Ovary (tissue), 9 donors: ENCODE data around the gene THADA. TPM values are rescaled to one million over a fixed set of nuclear protein-coding genes. Genes with fewer than 3 reads are reported as not detected.

Source experiments
- DNase-seq, 5 donors: peaks; one replicate each; pipeline ENCODE4 v3.0.0-alpha.2; 2019 to 2020
- H3K27ac ChIP-seq, 2 donors: fragments of 200-600 bp; one replicate each; pipeline versions ENCODE4 v1.5.1 to v1.8.0; 2019 to 2022
- H3K27me3 ChIP-seq: fragments of 200-600 bp; one replicate; pipeline ENCODE4 v1.8.0; 2022
- H3K36me3 ChIP-seq: fragments of 200-600 bp; sonication (generic); one replicate; pipeline ENCODE4 v1.5.1; 2019
- H3K4me1 ChIP-seq: one replicate; pipeline ENCODE4 v1.8.1; 2013; ENCODE audit warnings: mild to moderate bottlenecking, moderate library complexity; ENCODE audit not compliant: insufficient read depth
- H3K4me3 ChIP-seq: fragments of 200-600 bp; sonication (generic); one replicate; pipeline ENCODE4 v1.5.1; 2017
- H3K9me3 ChIP-seq, 2 donors: fragments of 200-600 bp in 1 of 2; sonication (generic) in 1 of 2; one replicate each; pipeline versions ENCODE4 v1.5.1 to v1.8.1; 2013 to 2019; ENCODE audit warnings: mild to moderate bottlenecking in 1 of 2, moderate library complexity in 1 of 2
- EP300 ChIP-seq: sonication (generic); formaldehyde crosslinking; IDR thresholded peaks from one replicate; pipeline ENCODE4 v1.6.1; 2017; ENCODE audit warnings: antibody characterized with exemption
- POLR2A ChIP-seq: fragments of 450-650 bp; IDR thresholded peaks from one replicate; pipeline ENCODE4 v1.6.1; 2017; ENCODE audit warnings: antibody characterized with exemption, mild to moderate bottlenecking, moderate library complexity
- WGBS, 3 donors: extraction: QIAGEN DNeasy Blood & Tissue Kit in 1 of 3; methylation state at CpG; one replicate each; pipeline versions ENCODE4 v1.1.5 to v1.1.7; 2013 to 2017; 5-methylcytosine and 5-hydroxymethylcytosine counted together
- intact Hi-C, 4 donors: fragments of 100-400 bp; cut with DNase I; formaldehyde crosslinking; loops; one replicate each; pipeline versions ENCODE4 v1.11.0 to v1.15.1; 2022 to 2023
- polyA plus RNA-seq, 2 donors: library from polyadenylated mRNA; stranded (reverse); fragments of 200-250 nt in 1 of 2; fragments of 350-450 nt in 1 of 2; fragmentation: Illumina TruSeq in 1 of 2; extraction: RNeasy Lipid Tissue Mini Kit (QIAGEN cat#74804) in 1 of 2; gene quantifications; one replicate each; pipeline ENCODE4 v1.2.3, GENCODE V29; 2013 to 2014
- total RNA-seq, 7 donors: library from RNA; depleted of rRNA in 2 of 7; stranded (reverse); fragments of >200 nt in 2 of 7; fragmentation: NEBNext Ultra II Directional in 3 of 7; extraction: Animal tissue kit (Norgen Biotek cat#: 25700) in 3 of 7; gene quantifications; one replicate each; pipeline versions ENCODE4 v1.1.0 to v1.2.4, GENCODE V29; 2016 to 2023
- TF ChIP-seq, protein P1 (sequence below), 3 donors: fragments of 450-650 bp in 2 of 3; fragments of 200-600 bp in 1 of 3; IDR thresholded peaks; one replicate each; pipeline versions ENCODE4 v1.5.1 to v1.8.0; 2016 to 2022; ENCODE audit warnings: antibody characterized with exemption in 3 of 3, mild to moderate bottlenecking in 1 of 3
- donor health status: DM: no; HTN: no; CAD: no; lungs with moderate emphysema.
- donor health status: DM: no; HTN: no; CAD: no.
- donor health status: Bipolar disorder and iron deficiency.
- donor health status: DM: yes; HTN: yes; CAD: no.
- donor health status: DM: no; HTN: no; CAD: no.
- donor health status: DM: yes; HTN: yes; CAD: no.

The THADA gene
- total and polyA plus RNA-seq, 9 donors = 14.0 to 46.8 (median 28.6) TPM

GRCh38 chr2:43421194-43421593 lies 174.6 kb downstream of the THADA start:
- Histone ChIP-seq H3K4me3 (no peak overlapping the region), H3K9me3 (no peaks in the 10 kb centered on the region), H3K36me3 (no peaks in the 10 kb centered on the region), H3K4me1 (peaks cover 9% of the 10 kb centered on the region), H3K27ac (no peak overlapping the region), H3K27me3 (no peaks in the 10 kb centered on the region)
- no peak for DNase-seq
- TF ChIP-seq EP300 (no peak), POLR2A (no peak)
- TF ChIP-seq, protein P1, sequence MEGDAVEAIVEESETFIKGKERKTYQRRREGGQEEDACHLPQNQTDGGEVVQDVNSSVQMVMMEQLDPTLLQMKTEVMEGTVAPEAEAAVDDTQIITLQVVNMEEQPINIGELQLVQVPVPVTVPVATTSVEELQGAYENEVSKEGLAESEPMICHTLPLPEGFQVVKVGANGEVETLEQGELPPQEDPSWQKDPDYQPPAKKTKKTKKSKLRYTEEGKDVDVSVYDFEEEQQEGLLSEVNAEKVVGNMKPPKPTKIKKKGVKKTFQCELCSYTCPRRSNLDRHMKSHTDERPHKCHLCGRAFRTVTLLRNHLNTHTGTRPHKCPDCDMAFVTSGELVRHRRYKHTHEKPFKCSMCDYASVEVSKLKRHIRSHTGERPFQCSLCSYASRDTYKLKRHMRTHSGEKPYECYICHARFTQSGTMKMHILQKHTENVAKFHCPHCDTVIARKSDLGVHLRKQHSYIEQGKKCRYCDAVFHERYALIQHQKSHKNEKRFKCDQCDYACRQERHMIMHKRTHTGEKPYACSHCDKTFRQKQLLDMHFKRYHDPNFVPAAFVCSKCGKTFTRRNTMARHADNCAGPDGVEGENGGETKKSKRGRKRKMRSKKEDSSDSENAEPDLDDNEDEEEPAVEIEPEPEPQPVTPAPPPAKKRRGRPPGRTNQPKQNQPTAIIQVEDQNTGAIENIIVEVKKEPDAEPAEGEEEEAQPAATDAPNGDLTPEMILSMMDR (IDR thresholded peaks at IDR 0.05) = no peak
- intact Hi-C loops = no loop called here
- 94 to 100% (median 100%) methylated on average over 1 of the region's 1 CpG for WGBS, 3 donors

DNA sequence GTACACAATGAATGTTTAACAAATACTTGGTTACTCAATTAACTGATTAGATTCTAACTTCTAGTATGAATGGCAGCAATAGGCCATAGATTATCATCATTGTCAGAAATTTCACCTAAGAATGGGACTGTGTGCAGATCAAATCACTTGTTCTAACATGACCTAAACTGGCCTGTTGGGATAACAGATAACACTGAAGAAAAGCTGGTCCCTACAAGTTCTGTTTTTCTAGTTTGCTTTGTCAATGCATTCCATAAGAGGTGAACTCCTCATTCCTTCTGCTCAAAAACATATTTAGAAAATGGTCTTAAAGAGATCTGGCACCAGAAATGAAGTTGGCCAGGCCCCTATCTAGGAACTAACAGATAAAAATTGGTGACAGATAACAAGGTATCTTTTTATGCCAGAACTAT lies 175.4 kb downstream of the THADA start:
- no peak overlapping the region for H3K27ac ChIP-seq
- H3K4me3 ChIP-seq = no peak overlapping the region
- intact Hi-C loops = no loop called here
- DNase-seq = no peak
- H3K4me1 ChIP-seq = peaks cover 9% of the 10 kb centered on the region
- H3K36me3 ChIP-seq = no peaks in the 10 kb centered on the region
- TF ChIP-seq POLR2A (no peak), EP300 (no peak)
- TF ChIP-seq, protein P1 (IDR thresholded peaks at IDR 0.05) = no peak
- H3K9me3 ChIP-seq = no peaks in the 10 kb centered on the region
- no peaks in the 10 kb centered on the region for H3K27me3 ChIP-seq

DNA sequence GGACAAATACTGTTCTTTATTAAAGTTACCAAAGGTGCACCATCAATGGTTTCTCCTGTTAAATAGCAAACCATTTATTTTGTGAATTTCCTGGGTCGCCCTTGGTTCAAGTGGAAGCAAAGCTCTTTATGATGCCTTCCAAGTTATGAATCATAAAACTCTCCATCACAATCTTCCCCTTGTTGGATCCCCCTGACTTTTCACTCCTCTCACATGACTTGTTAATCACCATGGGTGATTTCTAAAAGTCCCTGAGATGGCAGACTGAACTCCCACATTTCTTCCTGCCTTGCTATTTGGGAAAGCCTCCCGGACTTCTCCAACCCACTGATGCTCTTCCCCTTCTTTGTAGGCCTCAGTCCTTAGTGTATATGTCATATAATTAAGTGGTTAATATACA lies 176.0 kb downstream of the THADA start:
- peaks cover 12% of the 10 kb centered on the region for H3K4me1 ChIP-seq
- no peaks in the 10 kb centered on the region for H3K9me3 ChIP-seq
- no peak overlapping the region for H3K4me3 ChIP-seq
- no peak for DNase-seq
- H3K36me3 ChIP-seq = no peaks in the 10 kb centered on the region
- no peaks in the 10 kb centered on the region for H3K27me3 ChIP-seq
- TF ChIP-seq, protein P1 (IDR thresholded peaks at IDR 0.05) = no peak
- no peak overlapping the region for H3K27ac ChIP-seq
- intact Hi-C loops = no loop called here
- WGBS, 3 donors = 76 to 92% (median 87%) methylated on average over 2 of the region's 2 CpGs

DNA sequence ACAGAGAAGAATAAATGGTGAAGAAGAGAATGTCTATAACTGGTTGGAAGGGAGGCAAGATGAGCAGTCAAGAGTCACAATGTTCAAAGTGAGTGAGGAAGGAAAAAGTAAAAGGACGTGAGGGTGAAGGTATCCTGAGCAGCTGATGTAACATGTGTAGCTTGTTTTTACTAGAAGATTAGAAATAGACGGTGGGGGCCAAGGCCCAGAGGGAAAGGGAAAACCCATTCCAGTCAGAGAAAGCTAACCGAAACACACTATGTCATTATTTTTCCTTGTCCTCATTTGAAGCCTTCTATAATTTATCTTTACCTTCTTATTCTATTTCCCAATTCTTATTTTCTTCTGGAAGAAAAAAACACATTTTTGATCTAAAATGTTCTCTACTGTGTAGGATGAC lies 176.6 kb downstream of the THADA start:
- DNase-seq = no peak
- TF ChIP-seq POLR2A (no peak), EP300 (no peak)
- peaks cover 8% of the 10 kb centered on the region for H3K4me1 ChIP-seq
- no peak overlapping the region for H3K27ac ChIP-seq
- no peaks in the 10 kb centered on the region for H3K9me3 ChIP-seq
- H3K27me3 ChIP-seq = no peaks in the 10 kb centered on the region
- 74 to 78% (median 77%) methylated on average over 3 of the region's 3 CpGs for WGBS, 3 donors
- intact Hi-C loops = no loop called here
- H3K36me3 ChIP-seq = no peaks in the 10 kb centered on the region
- H3K4me3 ChIP-seq = no peak overlapping the region

DNA sequence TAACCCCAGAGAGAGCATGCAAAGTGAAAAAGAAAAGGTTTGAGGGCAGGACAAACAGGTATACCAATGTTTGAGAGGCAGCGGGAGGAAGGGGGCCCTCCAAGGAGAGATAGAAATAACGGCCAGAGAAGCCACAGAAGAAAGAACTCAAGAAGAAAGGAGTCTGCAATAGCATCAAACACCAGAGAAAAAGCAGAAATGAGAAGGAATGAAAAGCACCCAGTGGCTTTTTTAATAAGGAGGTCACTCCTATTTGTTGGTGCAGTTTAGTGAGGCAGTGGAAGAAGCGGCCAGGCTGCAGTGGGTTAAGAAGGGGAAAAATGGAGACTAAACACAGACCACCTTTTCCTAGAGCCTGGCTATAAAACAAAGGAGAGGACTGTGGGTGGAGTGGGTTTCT lies 177.2 kb downstream of the THADA start:
- Histone ChIP-seq H3K4me1 (peaks cover 7% of the 10 kb centered on the region), H3K9me3 (no peaks in the 10 kb centered on the region), H3K27me3 (no peaks in the 10 kb centered on the region), H3K4me3 (no peak overlapping the region), H3K36me3 (no peaks in the 10 kb centered on the region), H3K27ac (no peak overlapping the region)
- no peak for TF ChIP-seq EP300
- no peak for TF ChIP-seq POLR2A
- TF ChIP-seq, protein P1 (IDR thresholded peaks at IDR 0.05) = no peak
- DNase-seq = no peak
- 91 to 97% (median 95%) methylated on average over 3 of the region's 3 CpGs for WGBS, 3 donors
- intact Hi-C loops = no loop called here
